Measurements from ENCODE around the gene GRSF1. TPM values are rescaled to one million over a fixed set of nuclear protein-coding genes. Genes with fewer than 3 reads are reported as not detected.

Gene GRSF1, protein sequence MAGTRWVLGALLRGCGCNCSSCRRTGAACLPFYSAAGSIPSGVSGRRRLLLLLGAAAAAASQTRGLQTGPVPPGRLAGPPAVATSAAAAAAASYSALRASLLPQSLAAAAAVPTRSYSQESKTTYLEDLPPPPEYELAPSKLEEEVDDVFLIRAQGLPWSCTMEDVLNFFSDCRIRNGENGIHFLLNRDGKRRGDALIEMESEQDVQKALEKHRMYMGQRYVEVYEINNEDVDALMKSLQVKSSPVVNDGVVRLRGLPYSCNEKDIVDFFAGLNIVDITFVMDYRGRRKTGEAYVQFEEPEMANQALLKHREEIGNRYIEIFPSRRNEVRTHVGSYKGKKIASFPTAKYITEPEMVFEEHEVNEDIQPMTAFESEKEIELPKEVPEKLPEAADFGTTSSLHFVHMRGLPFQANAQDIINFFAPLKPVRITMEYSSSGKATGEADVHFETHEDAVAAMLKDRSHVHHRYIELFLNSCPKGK
- 71.3 to 85.1 TPM (median 75.2 TPM) in 5 replicates for total RNA-seq (2022; extraction: Qiagen RNA extraction)

DNA sequence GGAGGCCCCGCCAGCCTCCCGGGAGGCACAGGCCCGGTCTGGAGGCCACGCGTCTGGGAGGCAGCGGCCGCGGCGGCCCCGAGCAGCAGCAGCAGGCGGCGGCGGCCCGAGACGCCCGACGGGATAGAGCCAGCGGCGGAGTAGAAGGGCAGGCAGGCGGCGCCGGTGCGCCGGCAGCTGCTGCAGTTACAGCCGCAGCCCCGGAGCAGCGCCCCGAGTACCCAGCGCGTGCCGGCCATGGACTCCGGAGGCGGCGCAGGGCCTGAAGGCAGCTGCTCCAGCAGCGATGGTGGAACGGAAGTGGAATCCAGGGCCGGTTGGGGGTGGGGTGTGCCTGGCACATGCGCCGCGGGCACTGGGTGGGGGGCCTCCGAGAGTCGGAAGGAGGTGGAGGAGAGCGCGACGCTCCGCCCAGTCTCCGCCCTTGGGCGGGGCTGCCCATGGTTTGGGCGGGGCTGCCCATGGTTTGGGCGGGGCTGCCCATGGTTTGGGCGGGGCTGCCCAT, at the start of gene GRSF1:
TSS of gene GRSF1 (minus strand) at position 302 of the 505 bp plus-strand sequence. CDS start at position 239, 63 bp downstream.

Other genes with a start within 250 kb of the GRSF1 start
- gene AMBN, start 247.6 kb downstream of the GRSF1 start, total RNA-seq (2022; extraction: Qiagen RNA extraction): not detected in 5 replicates
- 0.01 to 0.02 TPM in 2 of 5 replicates, not detected in the others for gene ENAM, start 211.1 kb downstream of the GRSF1 start, total RNA-seq (2022; extraction: Qiagen RNA extraction)
- 0.10 to 0.24 TPM (median 0.16 TPM) in 3 of 5 replicates, not detected in the others for gene JCHAIN, start 173.4 kb downstream of the GRSF1 start, total RNA-seq (2022; extraction: Qiagen RNA extraction)
- 31.6 to 40.9 TPM (median 34.0 TPM) in 5 replicates for gene UTP3, start 151.4 kb downstream of the GRSF1 start, total RNA-seq (2022; extraction: Qiagen RNA extraction)
- gene RUFY3, start 117.9 kb downstream of the GRSF1 start, total RNA-seq (2022; extraction: Qiagen RNA extraction): 6.0 to 8.2 TPM (median 6.4 TPM) in 5 replicates
- gene MOB1B, start 62.5 kb upstream of the GRSF1 start, total RNA-seq (2022; extraction: Qiagen RNA extraction): 4.3 to 7.0 TPM (median 5.4 TPM) in 5 replicates
- gene DCK, start 153.8 kb upstream of the GRSF1 start, total RNA-seq (2022; extraction: Qiagen RNA extraction): 15.5 to 21.0 TPM (median 17.6 TPM) in 5 replicates